ENCODE results near the gene NRXN2.
A peak's percentile ranks its signal among the peaks of the same experiment; 100 is the strongest.

Gene NRXN2

GRCh38 chr11:64758330-64759079 lies 35.5 kb upstream of the NRXN2 start:
- DNase-seq = no peak

- no peak for DNase-seq
Measured at GRCh38 chr11:64757549-64758329, 34.7 kb upstream of the NRXN2 start.

GRCh38 chr11:64755681-64756361 lies 32.8 kb upstream of the NRXN2 start:
- no peak for DNase-seq

GRCh38 chr11:64754919-64755662 lies 32.1 kb upstream of the NRXN2 start:
- no peak for DNase-seq

GRCh38 chr11:64754124-64754918 lies 31.3 kb upstream of the NRXN2 start:
- DNase-seq = no peak

- DNase-seq = no peak
Measured at GRCh38 chr11:64753380-64754123, 30.6 kb upstream of the NRXN2 start.

GRCh38 chr11:64753019-64753379 lies 30.0 kb upstream of the NRXN2 start:
- no peak for DNase-seq

GRCh38 chr11:64752175-64752970 lies 29.4 kb upstream of the NRXN2 start:
- DNase-seq = peak; percentile 35

GRCh38 chr11:64751580-64751979 lies 28.6 kb upstream of the NRXN2 start:
- DNase-seq = no peak

GRCh38 chr11:64751136-64751535 lies 28.1 kb upstream of the NRXN2 start:
- DNase-seq = no peak

- DNase-seq = no peak
Measured at GRCh38 chr11:64750361-64751054, 27.5 kb upstream of the NRXN2 start.

GRCh38 chr11:64747961-64748665 lies 25.1 kb upstream of the NRXN2 start:
- no peak for DNase-seq

- no peak for DNase-seq
Measured at GRCh38 chr11:64746486-64746885, 23.5 kb upstream of the NRXN2 start.

- no peak for DNase-seq
Measured at GRCh38 chr11:64745521-64746328, 22.7 kb upstream of the NRXN2 start.

GRCh38 chr11:64745189-64745520 lies 22.2 kb upstream of the NRXN2 start:
- DNase-seq = no peak

GRCh38 chr11:64744544-64745188 lies 21.7 kb upstream of the NRXN2 start:
- no peak for DNase-seq

GRCh38 chr11:64743591-64744543 lies 20.9 kb upstream of the NRXN2 start, which contains the start of gene RASGRP2:
RASGRP2 (minus strand) TSS chr11:64744142; CDS start chr11:64742866, 1,276 bp downstream.
- no peak for DNase-seq
